IMR-90 (cell line): ENCODE measurements around the gene KRT7.

Experiments used
- BHLHE40 ChIP-seq: fragments of 150-350 bp; IDR thresholded peaks from 2 replicates; pipeline ENCODE4 v1.6.1; 2016; ENCODE audit warnings: mild to moderate bottlenecking, low read depth, low read length
- CEBPB ChIP-seq: IDR thresholded peaks from 2 replicates; pipeline ENCODE4 v1.6.1; 2012; ENCODE audit warnings: low read depth, low read length, improper control_type of control experiment
- CTCF ChIP-seq: conservative IDR thresholded peaks from 2 replicates; pipeline ENCODE4 v1.5.1; 2012; ENCODE audit warnings: mild to moderate bottlenecking, low read depth, low read length, improper control_type of control experiment
- FOS ChIP-seq: fragments of 150-350 bp; IDR thresholded peaks from 2 replicates; pipeline ENCODE4 v1.6.1; 2016; ENCODE audit warnings: low read depth, low read length
- MAFK ChIP-seq: IDR thresholded peaks from 2 replicates; pipeline ENCODE4 v1.6.1; 2012; ENCODE audit warnings: low read depth, low read length, improper control_type of control experiment
- MXI1 ChIP-seq: IDR thresholded peaks from 2 replicates; pipeline ENCODE4 v1.6.1; 2012; ENCODE audit warnings: low read depth, mild to moderate bottlenecking, low read length, moderate library complexity, borderline replicate concordance
- NFE2L2 ChIP-seq: fragments of 150-350 bp; IDR thresholded peaks from 2 replicates; pipeline ENCODE4 v1.6.1; 2016; ENCODE audit warnings: low read depth, mild to moderate bottlenecking, low read length
- POLR2A ChIP-seq: IDR thresholded peaks from 2 replicates; pipeline ENCODE4 v1.6.1; 2012; ENCODE audit warnings: mild to moderate bottlenecking, low read depth, low read length
- RAD21 ChIP-seq: IDR thresholded peaks from 2 replicates; pipeline ENCODE4 v1.6.1; 2012; ENCODE audit warnings: low read length, improper control_type of control experiment
- RCOR1 ChIP-seq: IDR thresholded peaks from 2 replicates; pipeline ENCODE4 v1.6.1; 2012; ENCODE audit warnings: mild to moderate bottlenecking, low read length, improper control_type of control experiment; ENCODE audit not compliant: insufficient replicate concordance
- RFX5 ChIP-seq: IDR thresholded peaks from 2 replicates; pipeline ENCODE4 v1.8.0; 2012; ENCODE audit warnings: low read depth, mild to moderate bottlenecking, low read length, moderate library complexity
- SMC3 ChIP-seq: fragments of 150-350 bp; IDR thresholded peaks from 2 replicates; pipeline ENCODE4 v1.6.1; 2016; ENCODE audit warnings: low read depth, mild to moderate bottlenecking, antibody characterized with exemption, low read length, moderate library complexity
- TF ChIP-seq, protein P1 (sequence below): fragments of 150-350 bp; IDR thresholded peaks from 2 replicates; pipeline ENCODE4 v1.6.1; 2017; ENCODE audit warnings: mild to moderate bottlenecking, antibody characterized with exemption, low read length, low read depth

GRCh38 chr12:52221070-52221781 is 11.8 kb upstream of the KRT7 start:
- no peak for TF ChIP-seq RAD21
- TF ChIP-seq POLR2A, result no peak
- TF ChIP-seq CTCF, result no peak
- no peak for TF ChIP-seq SMC3
- no peak for TF ChIP-seq RCOR1
- TF ChIP-seq BHLHE40, result no peak
- TF ChIP-seq RFX5, result no peak
- TF ChIP-seq MXI1, result no peak
- TF ChIP-seq NFE2L2, result no peak
- TF ChIP-seq MAFK, result no peak
- no peak for TF ChIP-seq CEBPB
- TF ChIP-seq, protein P1, sequence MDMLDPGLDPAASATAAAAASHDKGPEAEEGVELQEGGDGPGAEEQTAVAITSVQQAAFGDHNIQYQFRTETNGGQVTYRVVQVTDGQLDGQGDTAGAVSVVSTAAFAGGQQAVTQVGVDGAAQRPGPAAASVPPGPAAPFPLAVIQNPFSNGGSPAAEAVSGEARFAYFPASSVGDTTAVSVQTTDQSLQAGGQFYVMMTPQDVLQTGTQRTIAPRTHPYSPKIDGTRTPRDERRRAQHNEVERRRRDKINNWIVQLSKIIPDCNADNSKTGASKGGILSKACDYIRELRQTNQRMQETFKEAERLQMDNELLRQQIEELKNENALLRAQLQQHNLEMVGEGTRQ, result no peak
- TF ChIP-seq FOS, result no peak
